GM12878 (cell line): ENCODE data around the gene PADI1. TPM values are rescaled to one million over a fixed set of nuclear protein-coding genes. Genes with fewer than 3 reads are reported as not detected.
A peak's percentile ranks its signal among the peaks of the same experiment; 100 is the strongest.

Experiments used
- BHLHE40 ChIP-seq, 2 experiments: fragments of 450-650 bp in 1 of 2; IDR thresholded peaks; 2 replicates each; pipeline ENCODE4 v1.6.1; 2011 to 2017; ENCODE audit warnings: low read depth in 2 of 2, borderline replicate concordance in 1 of 2, improper control_type of control experiment in 1 of 2, low read length in 1 of 2, mild to moderate bottlenecking in 1 of 2
- CBFB ChIP-seq: IDR thresholded peaks from 2 replicates; pipeline ENCODE4 v1.6.1; 2016; ENCODE audit warnings: antibody characterized with exemption, low read depth
- CEBPB ChIP-seq, 2 experiments: fragments of 150-350 bp in 1 of 2; IDR thresholded peaks; 2 replicates each; pipeline ENCODE4 v1.6.1; 2012 to 2014; ENCODE audit warnings: low read depth in 2 of 2, low read length in 2 of 2, borderline replicate concordance in 1 of 2, inconsistent platforms in 1 of 2
- EED ChIP-seq: sonication (generic); IDR thresholded peaks from 2 replicates; pipeline ENCODE4 v1.6.1; 2016; ENCODE audit warnings: antibody characterized with exemption, low read depth
- KAT2A ChIP-seq: conservative IDR thresholded peaks from 2 replicates; pipeline ENCODE4 v1.6.1; 2011; ENCODE audit warnings: low read depth, low read length; ENCODE audit not compliant: control insufficient read depth
- MTA2 ChIP-seq: fragments of 450-650 bp; IDR thresholded peaks from 2 replicates; pipeline ENCODE4 v1.6.1; 2016; ENCODE audit warnings: low read depth, mild to moderate bottlenecking, moderate library complexity
- MTA3 ChIP-seq: IDR thresholded peaks from 2 replicates; pipeline ENCODE4 v1.6.1; 2012; ENCODE audit warnings: low read length, inconsistent platforms, borderline replicate concordance
- NFYB ChIP-seq: IDR thresholded peaks from 2 replicates; pipeline ENCODE4 v1.6.1; 2011; ENCODE audit warnings: low read depth, mild to moderate bottlenecking, low read length, improper control_type of control experiment, moderate library complexity; ENCODE audit not compliant: insufficient read depth
- NR2F1 ChIP-seq: fragments of 450-650 bp; conservative IDR thresholded peaks from 2 replicates; pipeline ENCODE4 v1.6.1; 2017; ENCODE audit warnings: mild to moderate bottlenecking
- POLR2AphosphoS2 ChIP-seq: IDR thresholded peaks from 2 replicates; pipeline ENCODE4 v1.6.1; 2011; ENCODE audit warnings: low read depth, mild to moderate bottlenecking, low read length, improper control_type of control experiment, moderate library complexity
- POLR2AphosphoS5 ChIP-seq: IDR thresholded peaks from 2 replicates; pipeline ENCODE4 v1.6.1; 2011; ENCODE audit warnings: mild to moderate bottlenecking, low read length, inconsistent platforms
- RBBP5 ChIP-seq: fragments of 200-600 bp; sonication (generic); conservative IDR thresholded peaks from 2 replicates; pipeline ENCODE4 v1.6.1; 2016
- RCOR1 ChIP-seq: conservative IDR thresholded peaks from 2 replicates; pipeline ENCODE4 v1.6.1; 2012; ENCODE audit warnings: low read depth, low read length, improper control_type of control experiment
- RELA ChIP-seq: fragments of 450-650 bp; IDR thresholded peaks from 2 replicates; pipeline ENCODE4 v1.8.0; 2014; ENCODE audit warnings: borderline replicate concordance; ENCODE audit not compliant: partially characterized antibody
- WRNIP1 ChIP-seq: IDR thresholded peaks from 2 replicates; pipeline ENCODE4 v1.6.1; 2011; ENCODE audit warnings: low read depth, low read length, improper control_type of control experiment, borderline replicate concordance
- YY1 ChIP-seq: IDR thresholded peaks from 2 replicates; pipeline ENCODE4 v1.6.1; 2011; ENCODE audit warnings: low read depth, mild to moderate bottlenecking, low read length
- polyA plus RNA-seq, 11 experiments: library from polyadenylated mRNA; depleted of rRNA in 4 of 11; unstranded in 6 of 11; stranded (reverse) in 5 of 11; fragments of >200 nt; fragmentation: Nextera tagmentation in 4 of 11; fragmentation: Illumina TruSeq in 1 of 11; extraction: Ambion mirVana in 4 of 11; extraction: Trizol in 1 of 11; gene quantifications; 1 replicate in 1 of 11; 2 replicates in 10 of 11; pipeline versions ENCODE4 v1.2.1 to v1.2.3, GENCODE V29; 2011 to 2016; ENCODE audit warnings: inconsistent platforms in 2 of 11, missing spikeins in 2 of 11, low read depth in 1 of 11
- total RNA-seq, 4 experiments: library from RNA; depleted of rRNA in 3 of 4; stranded (reverse); fragments of >200 nt in 3 of 4; fragmentation: Illumina TruSeq in 1 of 4; extraction: Trizol in 1 of 4; gene quantifications; 2 replicates each; pipeline versions ENCODE4 v1.2.1 to v1.2.3, GENCODE V29; 2013 to 2021
- TF ChIP-seq, protein P1 (sequence below): IDR thresholded peaks from 2 replicates; pipeline ENCODE4 v1.6.1; 2011; ENCODE audit warnings: borderline replicate concordance, low read depth, mild to moderate bottlenecking, moderate library complexity, low read length; ENCODE audit not compliant: insufficient read depth, poor library complexity, severe bottlenecking
- TF ChIP-seq, protein P2 (sequence below), 3 experiments: IDR thresholded peaks in 2 of 3; conservative IDR thresholded peaks in 1 of 3; 2 replicates each; pipeline ENCODE4 v1.5.1; 2011; ENCODE audit warnings: low read depth in 3 of 3, low read length in 3 of 3, mild to moderate bottlenecking in 3 of 3, control low read depth in 2 of 3, moderate library complexity in 2 of 3, inconsistent platforms in 1 of 3, mixed read lengths in 1 of 3; ENCODE audit not compliant: control insufficient read depth in 2 of 3, insufficient read depth in 1 of 3; ENCODE audit errors: extremely low read depth in 1 of 3
- TF ChIP-seq, protein P3 (sequence below): fragments of 450-650 bp; IDR thresholded peaks from 2 replicates; pipeline ENCODE4 v1.6.1; 2018; ENCODE audit warnings: mild to moderate bottlenecking, low read depth, moderate library complexity; ENCODE audit not compliant: partially characterized antibody
- TF ChIP-seq, protein P4 (sequence below): fragments of 450-650 bp; IDR thresholded peaks from 2 replicates; pipeline ENCODE4 v1.6.1; 2017; ENCODE audit warnings: borderline replicate concordance
- TF ChIP-seq, protein P5 (sequence below): IDR thresholded peaks from 2 replicates; pipeline ENCODE4 v1.6.1; 2011; ENCODE audit warnings: mild to moderate bottlenecking, low read depth, low read length, moderate library complexity; ENCODE audit not compliant: insufficient replicate concordance

Gene PADI1
- total and polyA plus RNA-seq, 10 of the 15 experiments (the other 5 are each of a cell fraction or from before 2014, with no cell fraction given) = 0.05 TPM; not detected in 9

DNA sequence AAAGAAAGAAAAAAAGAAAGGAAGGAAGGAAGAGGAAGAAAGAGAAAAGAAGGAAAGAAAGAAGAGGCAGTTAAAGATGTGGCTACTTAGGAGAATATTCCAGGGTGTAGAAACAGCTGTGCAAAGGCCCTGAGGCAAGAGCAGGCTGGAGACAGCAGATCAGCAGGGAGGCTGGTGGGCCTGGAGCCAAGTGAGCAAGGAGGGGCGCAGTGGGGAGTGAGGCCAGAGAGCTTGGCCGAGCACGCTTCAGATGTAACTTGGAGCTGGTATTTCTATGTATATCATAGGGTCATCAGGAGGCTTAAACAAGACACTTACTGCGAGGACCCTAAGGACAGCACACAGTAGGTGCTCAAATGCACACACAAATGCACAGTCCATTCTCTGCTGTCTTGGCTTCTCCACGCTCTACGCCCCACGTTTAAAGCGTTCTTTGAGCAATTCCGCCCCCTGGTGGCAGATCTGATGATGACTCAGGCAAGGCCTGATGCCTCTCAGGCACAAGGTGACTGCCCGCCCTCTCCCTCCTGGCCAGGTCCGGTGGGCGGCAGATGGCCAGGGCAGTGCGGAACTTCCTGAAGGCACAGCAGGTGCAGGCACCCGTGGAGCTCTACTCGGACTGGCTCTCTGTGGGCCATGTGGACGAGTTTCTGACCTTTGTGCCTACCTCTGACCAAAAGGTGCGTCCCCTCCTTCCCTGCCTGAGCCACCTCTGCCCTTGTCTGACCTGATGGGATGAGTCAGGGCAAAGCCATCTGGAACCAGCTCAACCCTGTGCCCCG is 32.0 kb downstream of the PADI1 start (continued):
- TF ChIP-seq, protein P1, sequence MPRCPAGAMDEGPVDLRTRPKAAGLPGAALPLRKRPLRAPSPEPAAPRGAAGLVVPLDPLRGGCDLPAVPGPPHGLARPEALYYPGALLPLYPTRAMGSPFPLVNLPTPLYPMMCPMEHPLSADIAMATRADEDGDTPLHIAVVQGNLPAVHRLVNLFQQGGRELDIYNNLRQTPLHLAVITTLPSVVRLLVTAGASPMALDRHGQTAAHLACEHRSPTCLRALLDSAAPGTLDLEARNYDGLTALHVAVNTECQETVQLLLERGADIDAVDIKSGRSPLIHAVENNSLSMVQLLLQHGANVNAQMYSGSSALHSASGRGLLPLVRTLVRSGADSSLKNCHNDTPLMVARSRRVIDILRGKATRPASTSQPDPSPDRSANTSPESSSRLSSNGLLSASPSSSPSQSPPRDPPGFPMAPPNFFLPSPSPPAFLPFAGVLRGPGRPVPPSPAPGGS = no peak
- no peak for TF ChIP-seq CBFB
- TF ChIP-seq RCOR1 = no peak
- no peak for TF ChIP-seq CEBPB (IDR thresholded peaks at IDR 0.05; ENCODE audit: borderline replicate concordance in 1 of 2, low read depth in 2 of 2, low read length in 2 of 2)
- no peak for TF ChIP-seq NR2F1
- no peak for TF ChIP-seq POLR2AphosphoS5
- TF ChIP-seq RELA = no peak
- no peak for TF ChIP-seq EED
- TF ChIP-seq WRNIP1 = no peak
- TF ChIP-seq, protein P2, sequence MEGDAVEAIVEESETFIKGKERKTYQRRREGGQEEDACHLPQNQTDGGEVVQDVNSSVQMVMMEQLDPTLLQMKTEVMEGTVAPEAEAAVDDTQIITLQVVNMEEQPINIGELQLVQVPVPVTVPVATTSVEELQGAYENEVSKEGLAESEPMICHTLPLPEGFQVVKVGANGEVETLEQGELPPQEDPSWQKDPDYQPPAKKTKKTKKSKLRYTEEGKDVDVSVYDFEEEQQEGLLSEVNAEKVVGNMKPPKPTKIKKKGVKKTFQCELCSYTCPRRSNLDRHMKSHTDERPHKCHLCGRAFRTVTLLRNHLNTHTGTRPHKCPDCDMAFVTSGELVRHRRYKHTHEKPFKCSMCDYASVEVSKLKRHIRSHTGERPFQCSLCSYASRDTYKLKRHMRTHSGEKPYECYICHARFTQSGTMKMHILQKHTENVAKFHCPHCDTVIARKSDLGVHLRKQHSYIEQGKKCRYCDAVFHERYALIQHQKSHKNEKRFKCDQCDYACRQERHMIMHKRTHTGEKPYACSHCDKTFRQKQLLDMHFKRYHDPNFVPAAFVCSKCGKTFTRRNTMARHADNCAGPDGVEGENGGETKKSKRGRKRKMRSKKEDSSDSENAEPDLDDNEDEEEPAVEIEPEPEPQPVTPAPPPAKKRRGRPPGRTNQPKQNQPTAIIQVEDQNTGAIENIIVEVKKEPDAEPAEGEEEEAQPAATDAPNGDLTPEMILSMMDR (IDR thresholded peaks at IDR 0.05 in 2 of 3, conservative IDR thresholded peaks at IDR 0.05 in 1 of 3; ENCODE audit: control insufficient read depth in 2 of 3, extremely low read depth in 1 of 3, insufficient read depth in 1 of 3, low read depth in 3 of 3, low read length in 3 of 3) = peak; percentile 78 to 92 (median 82)
- no peak for TF ChIP-seq NFYB
- TF ChIP-seq, protein P3, sequence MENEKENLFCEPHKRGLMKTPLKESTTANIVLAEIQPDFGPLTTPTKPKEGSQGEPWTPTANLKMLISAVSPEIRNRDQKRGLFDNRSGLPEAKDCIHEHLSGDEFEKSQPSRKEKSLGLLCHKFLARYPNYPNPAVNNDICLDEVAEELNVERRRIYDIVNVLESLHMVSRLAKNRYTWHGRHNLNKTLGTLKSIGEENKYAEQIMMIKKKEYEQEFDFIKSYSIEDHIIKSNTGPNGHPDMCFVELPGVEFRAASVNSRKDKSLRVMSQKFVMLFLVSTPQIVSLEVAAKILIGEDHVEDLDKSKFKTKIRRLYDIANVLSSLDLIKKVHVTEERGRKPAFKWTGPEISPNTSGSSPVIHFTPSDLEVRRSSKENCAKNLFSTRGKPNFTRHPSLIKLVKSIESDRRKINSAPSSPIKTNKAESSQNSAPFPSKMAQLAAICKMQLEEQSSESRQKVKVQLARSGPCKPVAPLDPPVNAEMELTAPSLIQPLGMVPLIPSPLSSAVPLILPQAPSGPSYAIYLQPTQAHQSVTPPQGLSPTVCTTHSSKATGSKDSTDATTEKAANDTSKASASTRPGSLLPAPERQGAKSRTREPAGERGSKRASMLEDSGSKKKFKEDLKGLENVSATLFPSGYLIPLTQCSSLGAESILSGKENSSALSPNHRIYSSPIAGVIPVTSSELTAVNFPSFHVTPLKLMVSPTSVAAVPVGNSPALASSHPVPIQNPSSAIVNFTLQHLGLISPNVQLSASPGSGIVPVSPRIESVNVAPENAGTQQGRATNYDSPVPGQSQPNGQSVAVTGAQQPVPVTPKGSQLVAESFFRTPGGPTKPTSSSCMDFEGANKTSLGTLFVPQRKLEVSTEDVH = no peak
- no peak for TF ChIP-seq KAT2A
- TF ChIP-seq, protein P4, sequence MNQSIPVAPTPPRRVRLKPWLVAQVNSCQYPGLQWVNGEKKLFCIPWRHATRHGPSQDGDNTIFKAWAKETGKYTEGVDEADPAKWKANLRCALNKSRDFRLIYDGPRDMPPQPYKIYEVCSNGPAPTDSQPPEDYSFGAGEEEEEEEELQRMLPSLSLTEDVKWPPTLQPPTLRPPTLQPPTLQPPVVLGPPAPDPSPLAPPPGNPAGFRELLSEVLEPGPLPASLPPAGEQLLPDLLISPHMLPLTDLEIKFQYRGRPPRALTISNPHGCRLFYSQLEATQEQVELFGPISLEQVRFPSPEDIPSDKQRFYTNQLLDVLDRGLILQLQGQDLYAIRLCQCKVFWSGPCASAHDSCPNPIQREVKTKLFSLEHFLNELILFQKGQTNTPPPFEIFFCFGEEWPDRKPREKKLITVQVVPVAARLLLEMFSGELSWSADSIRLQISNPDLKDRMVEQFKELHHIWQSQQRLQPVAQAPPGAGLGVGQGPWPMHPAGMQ = no peak
- TF ChIP-seq MTA3 = no peak
- no peak for TF ChIP-seq RBBP5
- TF ChIP-seq POLR2AphosphoS2 = no peak
- TF ChIP-seq YY1 = peak; percentile 59
- peak in 1 of 2 experiments; percentile 13; a peak in 1 of 4 replicates for TF ChIP-seq BHLHE40 (IDR thresholded peaks at IDR 0.05; ENCODE audit: borderline replicate concordance in 1 of 2, low read depth in 2 of 2, low read length in 1 of 2)
- TF ChIP-seq, protein P5, sequence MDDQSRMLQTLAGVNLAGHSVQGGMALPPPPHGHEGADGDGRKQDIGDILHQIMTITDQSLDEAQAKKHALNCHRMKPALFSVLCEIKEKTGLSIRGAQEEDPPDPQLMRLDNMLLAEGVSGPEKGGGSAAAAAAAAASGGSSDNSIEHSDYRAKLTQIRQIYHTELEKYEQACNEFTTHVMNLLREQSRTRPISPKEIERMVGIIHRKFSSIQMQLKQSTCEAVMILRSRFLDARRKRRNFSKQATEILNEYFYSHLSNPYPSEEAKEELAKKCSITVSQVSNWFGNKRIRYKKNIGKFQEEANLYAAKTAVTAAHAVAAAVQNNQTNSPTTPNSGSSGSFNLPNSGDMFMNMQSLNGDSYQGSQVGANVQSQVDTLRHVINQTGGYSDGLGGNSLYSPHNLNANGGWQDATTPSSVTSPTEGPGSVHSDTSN = no peak
- no peak for TF ChIP-seq MTA2
